Mononuclear cell (primary cell): ENCODE measurements around the gene MSANTD2. TPM values are rescaled to one million over a fixed set of nuclear protein-coding genes. Genes with fewer than 3 reads are reported as not detected.
A peak's percentile ranks its signal among the peaks of the same experiment; 100 is the strongest.
"Not testable (repeated sequence)": the region's sequence is repeated elsewhere in the genome, so short reads cannot be mapped to it uniquely, and the experiment has no call there.

Experiments
- H3K27me3 ChIP-seq: 2 replicates; pipeline ENCODE4 v1.6.0; 2011; ENCODE audit warnings: low read length, control low read depth; ENCODE audit not compliant: insufficient read depth
- H3K4me1 ChIP-seq: 2 replicates; pipeline ENCODE4 v1.5.1; 2011; ENCODE audit warnings: mild to moderate bottlenecking, low read length, control low read depth; ENCODE audit not compliant: insufficient read depth
- H3K4me3 ChIP-seq: 2 replicates; pipeline ENCODE4 v1.5.1; 2011; ENCODE audit warnings: mild to moderate bottlenecking, low read length, moderate library complexity
- H3K9me3 ChIP-seq: 2 replicates; pipeline ENCODE4 v1.5.1; 2011; ENCODE audit warnings: low read depth, mild to moderate bottlenecking, control low read depth, low read length
- total RNA-seq: library from RNA; depleted of rRNA; stranded (reverse); fragments of >200 nt; gene quantifications from one replicate; pipeline ENCODE4 v1.2.3, GENCODE V29; 2012

MSANTD2 gene
- total RNA-seq, 1 donor, result 3.6 TPM

GRCh38 chr11:124801636-124802312, 1.6 kb upstream of the MSANTD2 start:
- no peaks in the 10 kb centered on the region for H3K9me3 ChIP-seq
- H3K4me3 ChIP-seq, result no peak overlapping the region

DNA sequence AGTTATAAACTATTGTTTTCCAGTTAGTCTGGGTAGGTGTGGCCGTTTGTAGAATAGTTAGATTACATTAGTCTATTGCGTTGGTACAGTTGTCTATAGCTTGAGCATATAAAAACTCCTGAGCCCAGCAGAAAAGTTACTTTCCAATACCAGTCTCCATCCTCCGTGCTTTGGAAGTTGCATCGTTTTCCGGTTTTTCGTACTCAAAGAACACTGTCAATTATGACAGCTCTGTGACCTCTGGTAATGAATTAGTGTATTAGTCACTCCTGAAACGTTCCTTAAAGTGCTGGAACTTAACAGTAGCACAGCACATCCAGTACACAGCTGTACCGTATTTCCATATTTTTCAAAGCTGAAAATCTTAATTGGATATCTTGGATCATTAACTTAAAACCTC, 808 bp upstream of the MSANTD2 start:
- Histone ChIP-seq H3K4me3 (peak overlapping the region; percentile 78), H3K9me3 (no peaks in the 10 kb centered on the region), H3K4me1 (peaks cover 17% of the 10 kb centered on the region), H3K27me3 (peaks cover 3% of the 10 kb centered on the region)

More at GRCh38 chr11:124801636-124802312, 1.6 kb upstream of the MSANTD2 start:
- Histone ChIP-seq H3K27me3 (peaks cover 3% of the 10 kb centered on the region), H3K4me1 (peaks cover 17% of the 10 kb centered on the region)

GRCh38 chr11:124799348-124800225, 619 bp downstream of the MSANTD2 start:
- peaks cover 3% of the 10 kb centered on the region for H3K27me3 ChIP-seq
- H3K4me3 ChIP-seq, result peak overlapping the region; percentile 78
- no peaks in the 10 kb centered on the region for H3K9me3 ChIP-seq
- peaks cover 17% of the 10 kb centered on the region for H3K4me1 ChIP-seq

DNA sequence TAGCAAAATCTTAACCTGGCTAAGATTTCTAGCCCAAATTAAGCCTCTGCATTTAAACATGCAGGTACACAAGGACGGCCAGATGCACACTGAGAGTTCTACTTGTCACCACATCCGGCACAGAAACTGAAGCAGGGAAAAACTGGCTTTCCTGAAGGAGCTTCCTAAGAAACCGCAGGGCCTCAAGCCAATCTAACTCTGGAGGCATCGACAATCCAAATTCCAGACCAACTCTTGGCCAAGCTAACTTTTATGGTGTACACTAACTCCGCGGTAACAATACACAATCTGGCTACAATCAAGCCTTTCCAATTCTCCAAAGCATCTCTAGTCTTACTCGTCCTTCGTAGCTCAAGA, 1.2 kb downstream of the MSANTD2 start:
- Histone ChIP-seq H3K9me3 (no peaks in the 10 kb centered on the region), H3K4me3 (peak overlapping the region; percentile 78), H3K4me1 (peaks cover 17% of the 10 kb centered on the region), H3K27me3 (peaks cover 3% of the 10 kb centered on the region)

DNA sequence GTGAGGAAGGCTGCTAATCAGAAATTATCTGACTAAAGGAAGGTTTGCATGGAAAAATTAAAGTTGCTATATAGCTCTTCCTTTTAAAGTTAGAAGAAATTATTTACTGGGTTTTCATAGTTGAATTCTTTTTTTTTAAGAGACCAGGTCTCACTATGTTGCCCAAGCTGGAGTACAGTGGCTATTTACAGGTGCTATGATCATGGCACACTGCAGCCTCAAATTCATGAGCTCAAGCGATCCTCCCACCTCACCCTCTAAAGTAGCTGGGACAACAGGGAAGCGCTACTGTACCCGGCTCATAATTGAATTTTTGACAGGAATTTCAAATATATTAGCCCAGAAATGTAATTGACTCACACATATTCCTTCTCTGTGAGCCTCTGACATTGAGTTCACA, 3.9 kb downstream of the MSANTD2 start:
- Histone ChIP-seq H3K9me3 (no peaks in the 10 kb centered on the region), H3K4me1 (peaks cover 17% of the 10 kb centered on the region), H3K4me3 (no peak overlapping the region), H3K27me3 (peaks cover 3% of the 10 kb centered on the region)

GRCh38 chr11:124793466-124794278, 6.5 kb downstream of the MSANTD2 start:
- peaks cover 2% of the 10 kb centered on the region for H3K4me1 ChIP-seq
- H3K4me3 ChIP-seq, result no peak overlapping the region
- no peaks in the 10 kb centered on the region for H3K27me3 ChIP-seq
- H3K9me3 ChIP-seq, result no peaks in the 10 kb centered on the region

DNA sequence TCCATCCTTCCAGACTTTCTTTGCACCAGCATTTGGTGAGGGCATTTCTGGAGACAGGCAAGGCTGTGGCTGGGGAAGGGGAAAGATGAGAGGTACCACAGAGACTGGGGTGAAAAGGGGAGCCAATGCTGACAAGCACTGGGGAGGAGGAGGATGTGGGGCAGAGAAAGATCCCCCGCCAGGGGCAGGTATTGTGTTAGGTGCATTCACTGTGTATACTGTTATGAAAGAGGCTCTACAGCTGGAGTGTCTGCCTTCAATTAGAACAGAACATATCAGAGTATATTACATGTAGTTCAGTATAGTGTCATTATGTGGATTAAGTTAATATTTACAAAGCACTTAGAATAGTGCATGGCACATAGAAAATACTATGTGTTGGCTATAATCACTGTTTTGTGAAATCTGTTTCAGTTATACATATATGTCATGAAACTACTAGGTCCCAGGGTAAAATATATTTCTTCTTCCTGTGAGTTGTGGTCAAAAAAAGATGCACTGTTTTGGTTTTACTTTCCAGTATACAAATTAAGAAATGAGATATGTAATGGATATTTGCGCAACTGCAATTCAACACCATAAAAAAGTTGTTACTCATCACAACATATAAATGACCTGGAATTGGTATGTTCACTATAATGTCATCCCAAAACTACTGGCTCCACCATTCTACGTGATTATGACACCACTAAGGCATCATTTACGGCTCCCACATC, 8.4 kb downstream of the MSANTD2 start:
- Histone ChIP-seq H3K9me3 (no peaks in the 10 kb centered on the region), H3K4me3 (no peak overlapping the region), H3K4me1 (no peaks in the 10 kb centered on the region), H3K27me3 (no peaks in the 10 kb centered on the region)

DNA sequence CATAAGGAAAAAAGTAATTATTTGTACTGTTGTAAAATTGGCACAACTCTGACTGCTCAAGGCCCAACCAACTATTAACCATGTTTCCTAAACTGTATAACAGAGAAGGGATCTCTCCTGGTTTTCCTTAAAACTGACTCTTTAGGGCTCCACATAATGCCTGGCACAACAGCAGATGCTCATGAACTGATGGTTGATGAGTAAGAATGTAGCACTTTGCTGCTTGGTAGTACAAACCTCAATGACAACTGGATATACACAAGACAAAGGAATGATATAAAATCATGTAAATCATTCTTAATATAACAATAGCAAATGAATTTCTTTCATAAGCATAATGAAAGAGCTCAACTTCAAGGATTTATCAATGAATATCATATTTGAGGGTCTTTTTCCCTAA, 11.7 kb downstream of the MSANTD2 start:
- Histone ChIP-seq H3K4me3 (no peak overlapping the region), H3K9me3 (no peaks in the 10 kb centered on the region), H3K27me3 (no peaks in the 10 kb centered on the region), H3K4me1 (no peaks in the 10 kb centered on the region)

DNA sequence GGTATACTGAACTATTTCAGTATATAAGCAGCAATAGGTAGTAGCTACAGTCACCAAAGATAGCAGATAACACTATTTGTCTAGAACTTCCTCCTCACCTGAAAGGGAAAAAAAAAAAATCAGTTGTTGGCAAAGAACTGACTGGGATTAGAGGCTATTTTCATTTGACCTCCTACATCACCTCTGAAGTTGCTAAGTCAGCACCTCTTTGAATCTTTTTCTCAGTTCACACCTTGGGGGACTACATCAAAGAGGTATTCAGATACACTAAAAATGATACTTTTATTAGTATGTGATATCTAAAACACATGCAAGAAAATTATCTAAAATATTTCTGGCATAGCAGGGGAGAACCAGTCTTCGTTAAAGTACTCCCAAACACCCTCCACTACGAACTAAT, 16.2 kb downstream of the MSANTD2 start:
- H3K4me1 ChIP-seq, result no peaks in the 10 kb centered on the region
- no peaks in the 10 kb centered on the region for H3K9me3 ChIP-seq
- H3K4me3 ChIP-seq, result no peak overlapping the region
- H3K27me3 ChIP-seq, result no peaks in the 10 kb centered on the region

DNA sequence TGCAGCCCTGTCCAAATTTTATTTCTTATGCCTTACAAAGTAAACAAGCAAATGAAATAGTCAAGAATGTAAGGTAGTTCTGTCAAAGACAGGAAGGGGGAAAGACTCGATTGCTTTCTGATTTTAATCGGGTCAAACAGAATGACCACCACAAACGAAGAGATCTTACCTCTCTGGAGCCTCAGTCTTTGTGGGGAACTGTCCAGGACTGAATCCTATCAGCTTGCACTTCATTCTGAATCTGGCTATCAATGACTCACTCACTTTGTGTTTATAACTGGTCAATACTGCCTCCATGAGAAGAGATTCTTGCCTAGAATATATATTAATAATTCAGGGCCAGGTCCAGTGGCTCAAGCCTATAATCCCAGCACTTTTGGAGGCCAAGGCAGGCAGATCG, 17.2 kb downstream of the MSANTD2 start:
- no peak overlapping the region for H3K4me3 ChIP-seq
- no peaks in the 10 kb centered on the region for H3K9me3 ChIP-seq
- no peaks in the 10 kb centered on the region for H3K4me1 ChIP-seq
- no peaks in the 10 kb centered on the region for H3K27me3 ChIP-seq

DNA sequence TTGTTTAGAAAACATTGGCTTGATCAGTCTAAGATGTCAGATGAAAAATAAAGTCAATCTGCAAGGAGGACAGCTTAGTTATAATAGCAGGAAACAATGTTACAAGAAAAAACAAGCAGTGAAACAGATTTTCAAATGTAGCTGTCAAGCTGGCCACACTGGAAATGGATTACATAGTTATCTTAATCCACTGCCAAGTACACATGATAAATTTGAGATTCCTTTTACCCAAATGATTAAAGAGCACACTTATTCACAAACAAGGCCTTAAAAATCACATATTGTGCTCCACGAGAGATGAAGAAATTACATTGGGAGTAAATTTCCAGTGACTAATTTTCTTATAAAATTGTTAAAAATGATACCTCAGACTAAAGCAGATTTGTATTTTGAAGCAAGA, 20.6 kb downstream of the MSANTD2 start:
- Histone ChIP-seq H3K9me3 (no peaks in the 10 kb centered on the region), H3K27me3 (no peaks in the 10 kb centered on the region), H3K4me1 (no peaks in the 10 kb centered on the region), H3K4me3 (no peak overlapping the region)

DNA sequence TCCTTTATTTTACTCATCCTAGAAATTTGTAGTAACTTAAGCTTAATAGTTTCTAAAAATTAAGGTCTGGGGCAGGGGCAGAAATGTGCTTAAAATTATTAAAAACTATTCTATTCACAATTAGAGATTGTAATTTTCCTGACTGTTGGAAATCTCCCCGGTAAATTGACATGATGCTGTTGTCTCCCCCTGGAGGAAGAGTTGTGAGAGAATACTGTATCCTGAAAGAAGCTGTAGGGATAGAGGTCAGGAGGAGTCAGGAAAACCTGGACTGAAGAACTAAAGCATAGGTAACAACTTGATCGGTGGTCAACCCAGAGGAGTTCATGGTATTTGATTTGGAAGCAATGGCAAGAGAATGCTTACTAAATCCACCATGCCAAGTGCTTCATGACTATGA, 21.9 kb downstream of the MSANTD2 start:
- Histone ChIP-seq H3K27me3 (no peaks in the 10 kb centered on the region), H3K4me3 (no peak overlapping the region), H3K9me3 (no peaks in the 10 kb centered on the region), H3K4me1 (no peaks in the 10 kb centered on the region)

- Histone ChIP-seq H3K9me3 (no peaks in the 10 kb centered on the region), H3K4me3 (no peak overlapping the region), H3K27me3 (no peaks in the 10 kb centered on the region), H3K4me1 (no peaks in the 10 kb centered on the region)
Observed at GRCh38 chr11:124776865-124777645, 23.2 kb downstream of the MSANTD2 start.

- H3K4me1 ChIP-seq, H3K27me3 ChIP-seq, H3K4me3 ChIP-seq, H3K9me3 ChIP-seq: not testable (repeated sequence)
Observed at GRCh38 chr11:124770959-124771358, 29.2 kb downstream of the MSANTD2 start.
